ENCODE data around the gene ELAVL1. TPM values are rescaled to one million over a fixed set of nuclear protein-coding genes. Genes with fewer than 3 reads are reported as not detected.

The ELAVL1 gene
- total and polyA plus RNA-seq, 9 of the 15 experiments (the other 6 are each of a cell fraction or from before 2014, with no cell fraction given), result 4.3 to 172 (median 69.2) TPM

- TF ChIP-seq POLR2G (IDR thresholded peaks at IDR 0.05; ENCODE audit: low read depth, low read length) (peak; percentile 79), BACH1 (tag; IDR thresholded peaks at IDR 0.05) (no peak), ELF4 (CRISPR knock-in tag; IDR thresholded peaks at IDR 0.05) (no peak), PRMT5 (CRISPR knock-in tag; IDR thresholded peaks at IDR 0.05) (no peak), CCNT2 (IDR thresholded peaks at IDR 0.05; ENCODE audit: borderline replicate concordance, extremely low read depth, insufficient read length, low read depth, low read length) (peak; percentile 37), NCOA1 (IDR thresholded peaks at IDR 0.05; ENCODE audit: low read depth) (no peak), RBM22 (IDR thresholded peaks at IDR 0.05; ENCODE audit: low read depth, low read length, poor library complexity, severe bottlenecking) (peak; percentile 68), BCLAF1 (IDR thresholded peaks at IDR 0.05; ENCODE audit: borderline replicate concordance in 1 of 2, control insufficient read depth in 1 of 2, low read depth in 2 of 2, low read length in 1 of 2) (no peak), U2AF2 (optimal IDR thresholded peaks at IDR 0.05; ENCODE audit: low read depth, low read length) (no peak), MCM7 (IDR thresholded peaks at IDR 0.05) (no peak), POLR3G (IDR thresholded peaks at IDR 0.05; ENCODE audit: extremely low read depth, insufficient read length, insufficient replicate concordance) (no peak), ASH1L (IDR thresholded peaks at IDR 0.05; ENCODE audit: borderline replicate concordance, low read depth, partially characterized antibody) (no peak), ZBTB43 (CRISPR knock-in tag; IDR thresholded peaks at IDR 0.05) (no peak), ZNF384 (IDR thresholded peaks at IDR 0.05; ENCODE audit: low read depth, low read length) (no peak), ZNF639 (CRISPR knock-in tag; conservative IDR thresholded peaks at IDR 0.05 in 1 of 2, IDR thresholded peaks at IDR 0.05 in 1 of 2) (no peak), CTCFL (IDR thresholded peaks at IDR 0.05; ENCODE audit: borderline replicate concordance, insufficient read depth, low read depth, low read length, poor library complexity, severe bottlenecking) (no peak), KLF6 (CRISPR knock-in tag; IDR thresholded peaks at IDR 0.05; ENCODE audit: borderline replicate concordance) (no peak)
Measured at GRCh38 chr19:7927605-7928333, 77.7 kb downstream of the ELAVL1 start (continued).
